WI38 (cell line): ENCODE measurements around the gene LAMTOR3.

ENCODE experiments used
- H3K4me3 ChIP-seq: 2 replicates; pipeline ENCODE4 v1.5.1; 2011; ENCODE audit warnings: low read depth, mild to moderate bottlenecking, control low read depth, low read length
- CTCF ChIP-seq: IDR thresholded peaks from 2 replicates; pipeline ENCODE4 v1.5.1; 2012; ENCODE audit warnings: low read depth, mild to moderate bottlenecking, control low read depth, low read length

Gene LAMTOR3

DNA sequence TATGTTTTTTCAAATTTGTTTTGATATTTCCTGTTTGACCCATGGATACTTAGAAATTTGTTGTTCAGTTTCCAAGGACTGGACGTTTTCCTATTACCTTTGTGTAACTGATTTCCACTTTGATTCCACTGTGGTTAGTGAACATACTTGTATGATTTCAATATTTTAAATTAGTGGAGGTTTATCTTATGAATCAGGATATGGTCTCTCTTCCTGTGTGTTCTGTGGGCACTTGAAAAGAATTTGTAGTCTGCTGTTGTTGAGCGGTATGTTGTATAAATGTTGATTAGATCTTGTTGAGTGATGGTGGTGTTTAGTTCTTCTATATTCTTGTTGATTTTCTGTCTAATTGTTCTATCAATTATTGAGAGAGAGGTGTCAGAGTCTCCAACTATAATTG is 21.2 kb upstream of the LAMTOR3 start:
- TF ChIP-seq CTCF, result no peak

DNA sequence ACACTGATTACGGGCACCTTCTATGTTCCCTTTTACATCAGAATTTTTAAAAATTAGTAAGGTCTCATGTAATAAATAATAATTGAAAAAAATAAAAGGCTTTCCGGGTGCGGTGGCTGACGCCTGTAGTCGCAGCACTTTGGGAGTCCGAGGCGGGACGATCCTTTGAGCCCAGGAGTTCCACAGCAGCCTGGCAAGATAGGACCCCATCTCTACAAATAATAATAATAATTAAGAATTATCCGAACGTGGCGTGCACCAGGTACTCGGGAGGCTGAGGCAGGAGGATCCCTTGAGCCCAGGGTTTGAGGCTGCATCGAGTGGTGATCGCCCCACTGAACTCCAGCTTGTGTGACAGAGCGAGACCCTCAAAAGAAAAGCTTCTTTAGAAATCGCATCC is 771 bp upstream of the LAMTOR3 start:
- H3K4me3 ChIP-seq, result peak overlapping the region; percentile 47
- no peak for TF ChIP-seq CTCF

More for the DNA sequence above, 21.2 kb upstream of the LAMTOR3 start:
- no peak overlapping the region for H3K4me3 ChIP-seq

DNA sequence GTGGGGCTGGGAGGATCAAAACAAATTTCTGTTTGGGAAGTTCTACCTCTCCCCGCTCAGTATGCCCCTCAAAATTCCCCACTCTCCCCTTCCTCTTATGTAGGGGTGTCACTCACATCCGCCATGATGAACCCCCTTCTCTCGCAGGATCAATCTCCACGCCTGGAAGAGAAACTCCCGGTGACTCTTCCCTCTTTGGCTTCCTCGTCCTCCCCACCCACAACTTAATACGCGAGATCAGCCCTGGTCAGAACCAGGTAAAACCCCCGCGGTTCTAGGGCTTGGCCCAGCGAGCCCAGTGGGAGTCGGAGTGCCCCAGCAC is 427 bp downstream of the LAMTOR3 start:
- H3K4me3 ChIP-seq, result peak overlapping the region; percentile 94
- no peak for TF ChIP-seq CTCF

DNA sequence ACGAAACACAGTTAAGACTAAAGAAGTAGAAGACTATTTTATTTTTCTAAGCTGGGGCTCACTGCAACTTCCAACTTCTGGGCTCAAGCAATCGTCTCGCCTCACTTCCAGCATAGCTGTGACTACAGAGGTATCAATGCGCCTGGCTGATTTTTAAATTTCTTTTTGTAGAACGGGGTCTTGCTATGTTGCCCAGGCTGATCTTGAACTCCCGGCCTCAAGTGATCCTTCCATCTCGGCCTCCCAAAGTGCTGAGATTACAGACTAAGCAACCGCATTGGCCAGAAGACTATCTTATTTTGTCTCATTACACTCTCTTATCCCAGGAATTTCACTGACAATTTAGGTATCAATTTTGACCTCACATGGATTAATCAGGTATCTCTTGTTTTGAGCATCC is 1.2 kb downstream of the LAMTOR3 start:
- peak overlapping the region; percentile 94 for H3K4me3 ChIP-seq
- no peak for TF ChIP-seq CTCF

DNA sequence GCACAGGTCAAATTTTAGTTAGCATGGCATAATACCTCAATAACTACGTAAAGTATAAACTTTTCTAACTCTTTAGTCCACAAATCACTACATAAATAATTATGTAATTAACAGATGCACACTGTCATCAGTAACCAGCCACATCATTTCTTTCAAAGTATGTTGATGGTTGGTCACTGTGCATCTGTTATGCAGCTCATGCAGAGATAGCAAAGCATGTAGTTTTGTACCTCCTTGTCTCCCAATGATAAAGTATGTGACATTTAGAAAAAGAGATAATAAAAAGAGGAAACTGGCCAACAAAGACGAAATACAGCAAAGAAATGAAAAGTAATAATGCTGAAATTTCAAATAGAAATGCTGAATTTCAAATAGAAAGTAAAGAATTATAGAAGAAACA is 2.9 kb downstream of the LAMTOR3 start:
- no peak overlapping the region for H3K4me3 ChIP-seq
- TF ChIP-seq CTCF, result no peak

- H3K4me3 ChIP-seq, result no peak overlapping the region
- TF ChIP-seq CTCF, result no peak
These were observed 6.4 kb downstream of the LAMTOR3 start for GRCh38 chr4:99887837-99888236.

DNA sequence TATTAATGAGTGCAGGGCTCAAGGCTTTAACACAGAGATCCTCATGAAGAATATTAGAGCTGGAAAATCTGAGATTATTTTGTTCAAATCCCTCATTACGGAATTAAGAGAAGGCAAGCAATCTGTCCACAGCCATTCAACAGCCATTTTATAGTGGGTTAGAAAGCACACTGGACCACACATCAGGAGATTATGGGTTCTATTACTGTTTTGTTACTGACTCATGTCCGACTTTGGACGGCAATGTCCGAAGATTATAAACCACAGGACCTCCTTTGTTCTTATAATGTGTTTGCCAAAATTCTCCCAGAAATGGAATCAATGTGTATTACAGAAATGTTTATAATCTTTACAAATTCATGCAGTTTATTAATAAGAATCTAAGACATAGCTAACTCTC is 8.1 kb downstream of the LAMTOR3 start:
- H3K4me3 ChIP-seq, result no peak overlapping the region
- no peak for TF ChIP-seq CTCF

- no peak overlapping the region for H3K4me3 ChIP-seq
- TF ChIP-seq CTCF, result no peak
These were observed 8.5 kb downstream of the LAMTOR3 start for GRCh38 chr4:99885687-99886086.
